Stimulated activated CD4-positive, alpha-beta T cell treated with anti-CD3 and anti-CD28 coated beads, TNF-alpha, amount 100 ng/mL, for 48 hours (primary cell): ENCODE results near the gene ZFHX3.
"Not testable (repeated sequence)": the region's sequence is repeated elsewhere in the genome, so short reads cannot be mapped to it uniquely, and the experiment has no call there.

Experiments
- DNase-seq, 3 donors: peaks; one replicate each; pipeline ENCODE4 v3.0.0-alpha.2; 2020; ENCODE audit warnings: low read depth in 3 of 3

The ZFHX3 gene

GRCh38 chr16:73047536-73048291, at the start of gene ZFHX3:
Gene ZFHX3 (minus strand): TSS chr16:73048128. CDS start chr16:72960145, 87,983 bp downstream.
- no peak for DNase-seq

- DNase-seq: no peak
Observed at GRCh38 chr16:73096510-73096909, 48.6 kb upstream of the ZFHX3 start.

- DNase-seq: no peak
Observed at GRCh38 chr16:73095885-73096421, 48.0 kb upstream of the ZFHX3 start.

GRCh38 chr16:73095142-73095820, 47.4 kb upstream of the ZFHX3 start:
- DNase-seq: no peak

- no peak for DNase-seq
Observed at GRCh38 chr16:73094371-73094770, 46.4 kb upstream of the ZFHX3 start.

- no peak for DNase-seq
Observed at GRCh38 chr16:73093146-73094144, 45.5 kb upstream of the ZFHX3 start.

- no peak for DNase-seq
Observed at GRCh38 chr16:73092236-73092781, 44.4 kb upstream of the ZFHX3 start.

GRCh38 chr16:73091174-73091573, 43.2 kb upstream of the ZFHX3 start:
- DNase-seq: no peak

- no peak for DNase-seq
Observed at GRCh38 chr16:73089420-73089819, 41.5 kb upstream of the ZFHX3 start.

- no peak for DNase-seq
Observed at GRCh38 chr16:73086108-73086507, 38.2 kb upstream of the ZFHX3 start.

- no peak for DNase-seq
Observed at GRCh38 chr16:73083271-73083670, 35.3 kb upstream of the ZFHX3 start.

- not testable (repeated sequence) for DNase-seq
Observed at GRCh38 chr16:73082634-73083051, 34.7 kb upstream of the ZFHX3 start.

- no peak for DNase-seq
Observed at GRCh38 chr16:73080931-73081330, 33.0 kb upstream of the ZFHX3 start.

GRCh38 chr16:73076324-73076810, 28.4 kb upstream of the ZFHX3 start:
- DNase-seq: no peak

GRCh38 chr16:73074382-73074781, 26.5 kb upstream of the ZFHX3 start:
- DNase-seq: no peak

- not testable (repeated sequence) for DNase-seq
Observed at GRCh38 chr16:73072051-73072450, 24.1 kb upstream of the ZFHX3 start.

- no peak for DNase-seq
Observed at GRCh38 chr16:73071131-73071940, 23.4 kb upstream of the ZFHX3 start.

- no peak for DNase-seq
Observed at GRCh38 chr16:73069581-73070262, 21.8 kb upstream of the ZFHX3 start.

GRCh38 chr16:73068541-73069401, 20.8 kb upstream of the ZFHX3 start:
- no peak for DNase-seq
